ENCODE results near the gene NLRC3. TPM values are rescaled to one million over a fixed set of nuclear protein-coding genes. Genes with fewer than 3 reads are reported as not detected.

The NLRC3 gene
- total and polyA plus RNA-seq, 7 donors: 0.25 to 1.4 (median 0.76) TPM

GRCh38 chr16:3595521-3596021 is 18.4 kb upstream of the NLRC3 start:
- peaks cover 8 to 62% of the 10 kb centered on the region in 2 donors for H3K36me3 ChIP-seq (ENCODE audit: insufficient read depth in 1 of 2, low read depth in 1 of 2)
- no peak overlapping the region for H3K4me3 ChIP-seq
- intact Hi-C loops (cut with DNase I): no loop called here
- H3K27me3 ChIP-seq (ENCODE audit: insufficient read depth in 3 of 3, low read length in 2 of 3): no peaks in the 10 kb centered on the region
- ATAC-seq (no peak), DNase-seq (no peak)
- no peak for TF ChIP-seq CTCF (IDR thresholded peaks at IDR 0.05)
- 95 to 97% (median 96%) methylated on average over 16 to 19 of the region's 19 CpGs for WGBS, 3 donors
- no peaks in the 10 kb centered on the region for H3K4me1 ChIP-seq
- no peak overlapping the region for H3K27ac ChIP-seq
- no peaks in the 10 kb centered on the region for H3K9me3 ChIP-seq

GRCh38 chr16:3595110-3595486 is 17.9 kb upstream of the NLRC3 start:
- intact Hi-C loops (cut with DNase I): no loop called here
- ATAC-seq: no peak
- Histone ChIP-seq H3K27me3 (ENCODE audit: insufficient read depth in 3 of 3, low read length in 2 of 3) (no peaks in the 10 kb centered on the region), H3K27ac (no peak overlapping the region), H3K4me3 (no peak overlapping the region), H3K9me3 (no peaks in the 10 kb centered on the region), H3K4me1 (no peaks in the 10 kb centered on the region), H3K36me3 (ENCODE audit: insufficient read depth in 1 of 2, low read depth in 1 of 2) (peaks cover 9 to 64% of the 10 kb centered on the region in 2 donors)
- TF ChIP-seq CTCF (IDR thresholded peaks at IDR 0.05): no peak
- DNase-seq: no peak
- WGBS, 3 donors: 89 to 96% (median 95%) methylated on average over 11 of the region's 11 CpGs

GRCh38 chr16:3594316-3595109 is 17.3 kb upstream of the NLRC3 start:
- H3K27me3 ChIP-seq (ENCODE audit: insufficient read depth in 3 of 3, low read length in 2 of 3): no peaks in the 10 kb centered on the region
- no peak for ATAC-seq
- H3K36me3 ChIP-seq (ENCODE audit: insufficient read depth in 1 of 2, low read depth in 1 of 2): peaks cover 6 to 60% of the 10 kb centered on the region in 2 donors
- DNase-seq: no peak
- intact Hi-C loops (cut with DNase I): no loop called here
- H3K27ac ChIP-seq: no peak overlapping the region
- WGBS, 3 donors: 90 to 96% (median 94%) methylated on average over 20 to 22 of the region's 22 CpGs
- H3K4me3 ChIP-seq: no peak overlapping the region
- no peak for TF ChIP-seq CTCF (IDR thresholded peaks at IDR 0.05)
- no peaks in the 10 kb centered on the region for H3K9me3 ChIP-seq
- no peaks in the 10 kb centered on the region for H3K4me1 ChIP-seq

- no peak overlapping the region for H3K27ac ChIP-seq
- no peak for DNase-seq
Measured at GRCh38 chr16:3592559-3592958, 15.4 kb upstream of the NLRC3 start.

More at GRCh38 chr16:3592559-3592958, 15.4 kb upstream of the NLRC3 start:
- intact Hi-C loops (cut with DNase I): no loop called here
- peaks cover 6 to 59% of the 10 kb centered on the region in 2 donors for H3K36me3 ChIP-seq (ENCODE audit: insufficient read depth in 1 of 2, low read depth in 1 of 2)
- H3K4me1 ChIP-seq: no peaks in the 10 kb centered on the region
- no peak for TF ChIP-seq CTCF (IDR thresholded peaks at IDR 0.05)
- H3K9me3 ChIP-seq: no peaks in the 10 kb centered on the region
- ATAC-seq: no peak
- 91 to 96% (median 95%) methylated on average over 12 of the region's 12 CpGs for WGBS, 3 donors
- H3K4me3 ChIP-seq: no peak overlapping the region
- H3K27me3 ChIP-seq (ENCODE audit: insufficient read depth in 3 of 3, low read length in 2 of 3): no peaks in the 10 kb centered on the region

Measured in psoas muscle (tissue), 8 donors.